HEK293T (cell line): ENCODE data around the gene GXYLT1.

Experiments used
- ARNT ChIP-seq: fragments of 450-650 bp; IDR thresholded peaks from 2 replicates; pipeline ENCODE4 v1.6.1; 2017; ENCODE audit warnings: mild to moderate bottlenecking
- ELF4 ChIP-seq: fragments of 450-650 bp; IDR thresholded peaks from 2 replicates; pipeline ENCODE4 v1.6.1; 2017; ENCODE audit warnings: antibody characterized with exemption
- FOXA1 ChIP-seq: fragments of 450-650 bp; IDR thresholded peaks from 2 replicates; pipeline ENCODE4 v1.6.1; 2016; ENCODE audit warnings: mild to moderate bottlenecking
- FOXK2 ChIP-seq: fragments of 450-650 bp; IDR thresholded peaks from 2 replicates; pipeline ENCODE4 v1.6.1; 2016; ENCODE audit warnings: mild to moderate bottlenecking
- FOXM1 ChIP-seq: fragments of 450-650 bp; IDR thresholded peaks from 2 replicates; pipeline ENCODE4 v1.6.1; 2017; ENCODE audit warnings: mild to moderate bottlenecking, borderline replicate concordance
- LEF1 ChIP-seq: fragments of 450-650 bp; IDR thresholded peaks from 2 replicates; pipeline ENCODE4 v1.6.1; 2017; ENCODE audit warnings: mild to moderate bottlenecking, borderline replicate concordance
- NFRKB ChIP-seq: fragments of 450-650 bp; IDR thresholded peaks from 2 replicates; pipeline ENCODE4 v1.6.1; 2016; ENCODE audit warnings: mild to moderate bottlenecking, moderate library complexity
- SUZ12 ChIP-seq: fragments of 450-650 bp; IDR thresholded peaks from 2 replicates; pipeline ENCODE4 v1.6.1; 2016; ENCODE audit warnings: mild to moderate bottlenecking
- TARDBP ChIP-seq: fragments of 450-650 bp; IDR thresholded peaks from 2 replicates; pipeline ENCODE4 v1.6.1; 2016
- ZNF384 ChIP-seq: fragments of 450-650 bp; IDR thresholded peaks from 2 replicates; pipeline ENCODE4 v1.6.1; 2016

DNA sequence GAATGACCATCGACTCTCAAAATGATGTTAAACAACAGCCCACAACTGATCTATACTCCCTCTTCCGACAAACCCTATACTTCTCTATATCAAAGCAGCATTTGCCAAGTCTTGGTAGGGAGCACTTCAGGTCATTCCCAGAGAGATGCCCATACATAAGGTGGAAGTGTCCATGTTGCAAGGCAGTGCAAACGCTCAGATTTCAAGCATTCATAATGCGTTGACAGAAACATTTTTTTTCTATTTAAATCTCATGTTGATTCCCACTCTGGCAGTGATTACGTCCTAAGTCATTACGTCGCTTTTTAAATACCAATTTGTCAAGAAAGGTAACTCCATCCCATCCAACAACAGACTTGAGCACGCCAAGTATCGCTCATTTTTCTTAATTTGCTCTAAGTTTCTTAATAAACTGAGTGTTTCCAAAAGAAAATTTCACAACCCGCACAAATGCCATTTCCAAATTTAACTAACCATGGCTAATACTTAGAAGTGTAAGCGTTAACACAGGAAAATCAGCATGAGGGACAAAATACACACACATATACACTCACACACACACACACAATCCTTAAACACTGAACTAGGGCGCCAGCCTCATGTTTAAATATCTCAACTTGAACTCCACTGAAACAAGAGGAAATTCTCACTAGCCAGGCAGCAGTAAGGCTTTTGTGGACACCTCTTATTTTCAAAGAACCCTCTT is 1.1 kb downstream of the GXYLT1 start:
- TF ChIP-seq SUZ12 = no peak
- no peak for TF ChIP-seq TARDBP
- no peak for TF ChIP-seq LEF1
- no peak for TF ChIP-seq ELF4
- no peak for TF ChIP-seq FOXM1
- TF ChIP-seq ARNT = no peak
- TF ChIP-seq FOXK2 = no peak
- TF ChIP-seq FOXA1 = no peak
- no peak for TF ChIP-seq ZNF384
- TF ChIP-seq NFRKB = no peak
